Smooth muscle cell (in vitro differentiated cells): ENCODE measurements around the gene NRCAM. TPM values are rescaled to one million over a fixed set of nuclear protein-coding genes. Genes with fewer than 3 reads are reported as not detected.
"Not testable (repeated sequence)": the region's sequence is repeated elsewhere in the genome, so short reads cannot be mapped to it uniquely, and the experiment has no call there.

Experiments
- DNase-seq: peaks from one replicate; lab custom pipeline; 2025; ENCODE audit not compliant: unreplicated experiment; lab: John Stamatoyannopoulos, UW
- H2AFZ ChIP-seq: fragments of 200-600 bp; sonication (generic); 2 replicates; pipeline ENCODE4 v1.6.0; 2016; ENCODE audit warnings: antibody characterized with exemption, low read depth, mild to moderate bottlenecking
- H3F3A ChIP-seq: fragments of 200-600 bp; sonication (generic); 2 replicates; pipeline ENCODE4 v1.6.0; 2017; ENCODE audit warnings: antibody characterized with exemption, low read depth
- H3K27ac ChIP-seq: fragments of 200-600 bp; sonication (generic); 2 replicates; pipeline ENCODE4 v1.5.1; 2016; ENCODE audit warnings: low read depth, mild to moderate bottlenecking
- H3K27me3 ChIP-seq: fragments of 200-600 bp; sonication (generic); 2 replicates; pipeline ENCODE4 v1.6.1; 2016; ENCODE audit warnings: low read depth, mild to moderate bottlenecking
- H3K36me3 ChIP-seq: fragments of 200-600 bp; sonication (generic); 2 replicates; pipeline ENCODE4 v1.5.1; 2016; ENCODE audit warnings: low read depth
- H3K4me1 ChIP-seq: fragments of 200-600 bp; sonication (generic); 2 replicates; pipeline ENCODE4 v1.5.1; 2016; ENCODE audit warnings: low read depth
- H3K4me2 ChIP-seq: fragments of 200-600 bp; sonication (generic); 2 replicates; pipeline ENCODE4 v1.6.0; 2016; ENCODE audit warnings: mild to moderate bottlenecking
- H3K4me3 ChIP-seq: fragments of 200-600 bp; sonication (generic); 2 replicates; pipeline ENCODE4 v1.5.1; 2016; ENCODE audit warnings: mild to moderate bottlenecking
- H3K79me2 ChIP-seq: fragments of 200-600 bp; sonication (generic); 2 replicates; pipeline ENCODE4 v1.6.0; 2016; ENCODE audit warnings: low read depth, mild to moderate bottlenecking
- H3K9ac ChIP-seq: fragments of 200-600 bp; sonication (generic); 2 replicates; pipeline ENCODE4 v1.6.0; 2016; ENCODE audit warnings: low read depth
- H3K9me3 ChIP-seq: fragments of 200-600 bp; sonication (generic); replicated peaks from 2 replicates; pipeline ENCODE4 v1.5.1; 2016; ENCODE audit warnings: low read depth
- H4K20me1 ChIP-seq: fragments of 200-600 bp; sonication (generic); 2 replicates; pipeline ENCODE4 v1.6.0; 2016; ENCODE audit warnings: low read depth
- CTCF ChIP-seq: fragments of 200-600 bp; sonication (generic); IDR thresholded peaks from 2 replicates; pipeline ENCODE4 v1.5.1; 2017; ENCODE audit warnings: borderline replicate concordance, mild to moderate bottlenecking, antibody characterized with exemption; ENCODE audit not compliant: insufficient read depth, poor library complexity, severe bottlenecking
- WGBS: methylation state at CpG from one replicate; pipeline ENCODE4 v1.1.7; 2016; ENCODE audit warnings: low lambda C conversion rate; 5-methylcytosine and 5-hydroxymethylcytosine counted together
- polyA plus RNA-seq: library from polyadenylated mRNA; unstranded; fragments of >200 nt; fragmentation: Nextera tagmentation; extraction: Ambion mirVana; gene quantifications from 2 replicates; pipeline ENCODE4 v1.2.1, GENCODE V29; 2016
- total RNA-seq: library from RNA; depleted of rRNA; stranded (reverse); fragments of >200 nt; gene quantifications from 2 replicates; pipeline ENCODE4 v1.2.3, GENCODE V29; 2014

The NRCAM gene
- 0.22 and 0.49 TPM in 2 replicates for total RNA-seq
- polyA plus RNA-seq = 0.30 TPM in 1 of 2 replicates, not detected in the other

GRCh38 chr7:108455998-108456677 is at the start of gene NRCAM:
TSS of gene NRCAM (minus strand) at chr7:108456436. CDS start at chr7:108240064, 216,372 bp downstream.
- Histone ChIP-seq H3K27me3 (peaks cover 86% of the 10 kb centered on the region), H3F3A (no peaks in the 10 kb centered on the region), H4K20me1 (no peaks in the 10 kb centered on the region), H3K9ac (no peak within 1 kb of the TSS), H3K4me2 (peak within 1 kb of the TSS; percentile 92), H3K27ac (no peak within 1 kb of the TSS), H3K9me3 (no peaks in the 10 kb centered on the region), H3K36me3 (no peaks in the 10 kb centered on the region), H3K4me1 (peaks cover 10% of the 10 kb centered on the region), H3K79me2 (no peaks in the 10 kb centered on the region), H3K4me3 (peak within 1 kb of the TSS; percentile 56), H2AFZ (no peak within 1 kb of the TSS)
- under 1% methylated on average over 55 of the region's 81 CpGs for WGBS
- no peak for TF ChIP-seq CTCF
- no peak for DNase-seq

GRCh38 chr7:108504576-108504975 is 48.3 kb upstream of the NRCAM start:
- WGBS = 88% methylated on average over 3 of the region's 3 CpGs
- not testable (repeated sequence) for H3K27ac ChIP-seq, H3K4me1 ChIP-seq, H3F3A ChIP-seq, H3K27me3 ChIP-seq, H3K9ac ChIP-seq, H3K36me3 ChIP-seq, H3K79me2 ChIP-seq, H2AFZ ChIP-seq, H3K4me2 ChIP-seq, DNase-seq, H3K9me3 ChIP-seq, H3K4me3 ChIP-seq
- peaks cover 23% of the 10 kb centered on the region for H4K20me1 ChIP-seq

GRCh38 chr7:108503112-108504026 is 47.1 kb upstream of the NRCAM start:
- Histone ChIP-seq H2AFZ (no peak overlapping the region), H3K4me3 (no peak overlapping the region), H3K4me2 (no peak overlapping the region), H4K20me1 (peaks cover 25% of the 10 kb centered on the region), H3K9ac (no peak overlapping the region), H3K79me2 (no peaks in the 10 kb centered on the region), H3K27ac (no peak overlapping the region), H3K9me3 (no peaks in the 10 kb centered on the region), H3K4me1 (no peaks in the 10 kb centered on the region), H3F3A (no peaks in the 10 kb centered on the region), H3K36me3 (peaks cover 6% of the 10 kb centered on the region), H3K27me3 (no peaks in the 10 kb centered on the region)
- WGBS = 92% methylated on average over 5 of the region's 5 CpGs
- no peak for TF ChIP-seq CTCF
- no peak for DNase-seq

- Histone ChIP-seq H3K9me3 (no peaks in the 10 kb centered on the region), H3K4me1 (no peaks in the 10 kb centered on the region), H3K27me3 (no peaks in the 10 kb centered on the region), H3K9ac (no peak overlapping the region), H3K36me3 (peaks cover 6% of the 10 kb centered on the region), H3F3A (no peaks in the 10 kb centered on the region), H4K20me1 (peaks cover 24% of the 10 kb centered on the region), H3K4me3 (no peak overlapping the region), H3K27ac (no peak overlapping the region), H3K79me2 (peaks cover 3% of the 10 kb centered on the region), H2AFZ (no peak overlapping the region), H3K4me2 (no peak overlapping the region)
- 96% methylated on average over 1 of the region's 1 CpG for WGBS
- TF ChIP-seq CTCF = no peak
- no peak for DNase-seq
Measured at GRCh38 chr7:108499566-108499965, 43.3 kb upstream of the NRCAM start.
